Activated naive CD4-positive, alpha-beta T cell treated with anti-CD3 and anti-CD28 coated beads, Interleukin-2, amount 10 ng/mL, durations not matched to agents 7 days and 5 days (primary cell): ENCODE results near the gene ESRRG.

ENCODE experiments used
- CTCF ChIA-PET: fragments of 350-600 bp; sonication (Branson Sonifier 250); formaldehyde crosslinking; loops from one replicate; lab custom pipeline; 2021; ENCODE audit warnings: antibody characterized with exemption; lab: Charles Lee
- DNase-seq: peaks from one replicate; pipeline ENCODE4 v3.0.0-alpha.2; 2020
- H3K27ac Mint-ChIP-seq: one replicate; pipeline ENCODE4 v1.8.0; 2021; ENCODE audit warnings: mild to moderate bottlenecking, moderate library complexity, mixed read lengths
- H3K27me3 Mint-ChIP-seq: one replicate; pipeline ENCODE4 v1.8.0; 2021; ENCODE audit warnings: mild to moderate bottlenecking, mixed read lengths
- H3K36me3 Mint-ChIP-seq: one replicate; pipeline ENCODE4 v1.8.0; 2021; ENCODE audit warnings: mixed read lengths
- H3K4me1 Mint-ChIP-seq: one replicate; pipeline ENCODE4 v1.8.0; 2021; ENCODE audit warnings: mixed read lengths
- H3K4me3 Mint-ChIP-seq: one replicate; pipeline ENCODE4 v1.8.0; 2021; ENCODE audit warnings: mild to moderate bottlenecking, moderate library complexity, mixed read lengths
- H3K9me3 Mint-ChIP-seq: one replicate; pipeline ENCODE4 v1.8.0; 2021; ENCODE audit warnings: mixed read lengths

Gene ESRRG

DNA sequence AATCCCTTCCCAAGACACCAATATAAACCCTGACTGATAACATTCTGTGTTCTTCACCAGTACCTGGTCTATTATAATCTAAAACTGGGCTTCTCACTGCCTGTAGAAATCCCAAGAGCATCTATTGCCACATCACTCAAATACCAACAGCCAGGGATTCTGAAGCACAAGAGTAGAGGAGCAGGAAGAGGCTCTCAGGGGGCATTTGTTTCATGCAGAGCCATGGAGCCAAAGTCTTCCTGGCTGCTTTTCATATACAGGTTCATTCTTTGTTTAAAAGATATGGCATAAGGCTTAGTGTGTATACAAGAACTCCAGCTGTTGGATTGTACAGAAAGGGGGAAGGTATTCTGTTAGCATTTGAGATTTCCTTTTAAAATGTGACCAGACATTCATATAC is 261.8 kb downstream of the ESRRG start:
- no peaks in the 10 kb centered on the region for H3K36me3 Mint-ChIP-seq
- CTCF ChIA-PET = no interaction called here
- DNase-seq = no peak
- H3K4me3 Mint-ChIP-seq = no peak overlapping the region
- peaks cover 5% of the 10 kb centered on the region for H3K9me3 Mint-ChIP-seq
- no peaks in the 10 kb centered on the region for H3K27me3 Mint-ChIP-seq
- H3K4me1 Mint-ChIP-seq = no peaks in the 10 kb centered on the region
- H3K27ac Mint-ChIP-seq = no peak overlapping the region

GRCh38 chr1:216459651-216460207 is 263.5 kb downstream of the ESRRG start:
- no peak overlapping the region for H3K27ac Mint-ChIP-seq
- CTCF ChIA-PET = no interaction called here

GRCh38 chr1:216458812-216459211 is 264.4 kb downstream of the ESRRG start:
- Mint-ChIP-seq H3K27me3 (no peaks in the 10 kb centered on the region), H3K9me3 (peaks cover 2% of the 10 kb centered on the region), H3K27ac (no peak overlapping the region), H3K4me1 (no peaks in the 10 kb centered on the region), H3K36me3 (no peaks in the 10 kb centered on the region), H3K4me3 (no peak overlapping the region)
- CTCF ChIA-PET = no interaction called here
- no peak for DNase-seq

More at GRCh38 chr1:216459651-216460207, 263.5 kb downstream of the ESRRG start:
- peaks cover 2% of the 10 kb centered on the region for H3K9me3 Mint-ChIP-seq
- H3K36me3 Mint-ChIP-seq = no peaks in the 10 kb centered on the region
- no peak for DNase-seq
- H3K4me3 Mint-ChIP-seq = no peak overlapping the region
- H3K4me1 Mint-ChIP-seq = no peaks in the 10 kb centered on the region
- no peaks in the 10 kb centered on the region for H3K27me3 Mint-ChIP-seq

- CTCF ChIA-PET = no interaction called here
- Mint-ChIP-seq H3K27me3 (no peaks in the 10 kb centered on the region), H3K9me3 (peaks cover 2% of the 10 kb centered on the region), H3K4me1 (no peaks in the 10 kb centered on the region), H3K36me3 (no peaks in the 10 kb centered on the region), H3K4me3 (no peak overlapping the region), H3K27ac (no peak overlapping the region)
- no peak for DNase-seq
Measured at GRCh38 chr1:216457356-216457755, 265.9 kb downstream of the ESRRG start.

DNA sequence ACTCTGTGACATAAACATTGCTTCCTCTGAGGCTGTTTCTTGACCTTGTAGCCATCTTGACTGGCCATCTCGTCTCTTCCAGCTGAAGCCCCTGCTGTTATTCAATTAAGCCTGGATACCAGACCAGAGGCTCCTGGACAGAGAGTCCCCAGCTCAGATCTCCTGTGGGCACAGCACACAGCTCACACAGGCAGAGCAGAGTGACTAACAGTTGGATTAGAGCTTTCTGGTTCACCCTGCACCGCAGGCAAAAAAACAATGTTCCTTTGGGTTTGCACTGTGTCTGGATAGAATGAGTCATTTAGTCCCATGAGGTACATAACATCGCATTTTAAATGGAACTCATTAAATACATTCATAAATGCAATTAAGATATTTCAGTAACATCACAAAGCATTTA is 266.5 kb downstream of the ESRRG start:
- H3K36me3 Mint-ChIP-seq = no peaks in the 10 kb centered on the region
- H3K4me1 Mint-ChIP-seq = no peaks in the 10 kb centered on the region
- H3K27ac Mint-ChIP-seq = no peak overlapping the region
- peaks cover 2% of the 10 kb centered on the region for H3K9me3 Mint-ChIP-seq
- DNase-seq = no peak
- no peak overlapping the region for H3K4me3 Mint-ChIP-seq
- CTCF ChIA-PET = no interaction called here
- H3K27me3 Mint-ChIP-seq = no peaks in the 10 kb centered on the region

DNA sequence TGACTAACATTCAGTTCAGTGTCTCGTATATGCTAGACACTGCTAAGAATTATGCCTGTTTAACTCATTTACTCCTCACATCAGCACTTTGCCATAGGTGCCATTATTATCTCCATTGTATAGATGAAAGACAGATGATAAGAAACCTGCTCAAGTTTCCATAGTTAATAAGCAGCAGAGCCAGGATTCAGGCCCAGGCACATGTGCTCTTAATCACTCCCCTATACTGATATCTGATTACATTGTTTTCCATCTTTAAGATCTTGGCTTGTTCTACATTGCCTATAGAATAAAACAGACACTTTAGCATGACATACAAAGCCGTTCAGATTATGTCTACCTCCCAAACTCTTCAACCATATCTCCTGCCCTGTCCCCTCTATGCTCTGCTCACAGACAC is 269.5 kb downstream of the ESRRG start:
- CTCF ChIA-PET = no interaction called here
- Mint-ChIP-seq H3K4me3 (no peak overlapping the region), H3K27me3 (no peaks in the 10 kb centered on the region), H3K9me3 (peaks cover 8% of the 10 kb centered on the region), H3K27ac (no peak overlapping the region), H3K4me1 (no peaks in the 10 kb centered on the region), H3K36me3 (no peaks in the 10 kb centered on the region)
- DNase-seq = no peak
